Activated naive CD8-positive, alpha-beta T cell treated with anti-CD3 and anti-CD28 coated beads, Interleukin-2, amount 10 ng/mL, durations not matched to agents 7 days and 5 days (primary cell): ENCODE measurements around the gene TSC22D3. TPM values are rescaled to one million over a fixed set of nuclear protein-coding genes. Genes with fewer than 3 reads are reported as not detected.
"Not testable (repeated sequence)": the region's sequence is repeated elsewhere in the genome, so short reads cannot be mapped to it uniquely, and the experiment has no call there.

Source experiments
- ATAC-seq: fragments of 150-1000 bp; cut with Tn5 transposase; one replicate; pipeline ENCODE4 v1.10.0; 2021; ENCODE audit warnings: low read depth, moderate library complexity
- POLR2A ChIA-PET: fragments of 350-600 bp; sonication (Branson Sonifier 250); formaldehyde crosslinking; loops from one replicate; lab custom pipeline; 2021; ENCODE audit warnings: antibody characterized with exemption; lab: Charles Lee
- DNase-seq: peaks from one replicate; pipeline ENCODE4 v3.0.0; 2021
- H3K27ac Mint-ChIP-seq: one replicate; pipeline ENCODE4 v1.8.0; 2022; ENCODE audit warnings: mild to moderate bottlenecking, mixed read lengths
- H3K27me3 Mint-ChIP-seq: one replicate; pipeline ENCODE4 v1.8.0; 2022; ENCODE audit warnings: mild to moderate bottlenecking, moderate library complexity, mixed read lengths
- H3K36me3 Mint-ChIP-seq: one replicate; pipeline ENCODE4 v1.8.0; 2021; ENCODE audit warnings: mild to moderate bottlenecking, mixed read lengths
- H3K4me1 Mint-ChIP-seq: one replicate; pipeline ENCODE4 v1.8.0; 2021; ENCODE audit warnings: mixed read lengths
- H3K4me3 Mint-ChIP-seq: one replicate; pipeline ENCODE4 v1.8.0; 2022; ENCODE audit warnings: mild to moderate bottlenecking, moderate library complexity, mixed read lengths
- H3K9me3 Mint-ChIP-seq: one replicate; pipeline ENCODE4 v1.8.0; 2021; ENCODE audit warnings: mixed read lengths
- total RNA-seq, 2 experiments: library from RNA; stranded (reverse); gene quantifications; one replicate each; pipeline ENCODE4 v1.2.3, GENCODE V29; 2021

The TSC22D3 gene
- total RNA-seq, 2 experiments from 2014 or later = 135 to 142 TPM

- Mint-ChIP-seq H3K4me1 (peaks cover 51% of the 10 kb centered on the region), H3K36me3 (peaks cover 4% of the 10 kb centered on the region), H3K4me3 (peak overlapping the region; percentile 91), H3K27me3 (peaks cover 2% of the 10 kb centered on the region), H3K9me3 (no peaks in the 10 kb centered on the region), H3K27ac (peak overlapping the region; percentile 86)
- POLR2A ChIA-PET = interaction anchor here (1.1 to 9.8 kb wide), 3 partner anchors 9 to 66 kb away, joined by 3 to 317 read pairs (median 7); no protein-coding TSS in a partner anchor
- DNase-seq (no peak), ATAC-seq (no peak)
These were observed 99.6 kb downstream of the TSC22D3 start for GRCh38 chrX:107675823-107676555.

- peak overlapping the region; percentile 96 for H3K27ac Mint-ChIP-seq
- POLR2A ChIA-PET = interaction anchor here (2.9 to 9.8 kb wide), 2 partner anchors 38 to 101 kb away, joined by 31 to 317 read pairs; partner anchors contain the start of genes NCBP2L and TSC22D3
- peaks cover 48% of the 10 kb centered on the region for H3K4me1 Mint-ChIP-seq
- peak overlapping the region; percentile 91 for H3K4me3 Mint-ChIP-seq
- H3K9me3 Mint-ChIP-seq = no peaks in the 10 kb centered on the region
- peaks cover 4% of the 10 kb centered on the region for H3K36me3 Mint-ChIP-seq
- ATAC-seq (no peak), DNase-seq (no peak)
- H3K27me3 Mint-ChIP-seq = no peaks in the 10 kb centered on the region
These were observed 100.3 kb downstream of the TSC22D3 start for GRCh38 chrX:107675365-107675654.

- no peaks in the 10 kb centered on the region for H3K9me3 Mint-ChIP-seq
- DNase-seq (no peak), ATAC-seq (peak; percentile 7)
- peaks cover 4% of the 10 kb centered on the region for H3K36me3 Mint-ChIP-seq
- POLR2A ChIA-PET = interaction anchor here (1.6 to 9.8 kb wide), 5 partner anchors 10 to 102 kb away, joined by 4 to 317 read pairs (median 16); partner anchors contain the start of genes NCBP2L and TSC22D3
- H3K27ac Mint-ChIP-seq = peak overlapping the region; percentile 96
- H3K4me1 Mint-ChIP-seq = peaks cover 47% of the 10 kb centered on the region
- H3K4me3 Mint-ChIP-seq = peak overlapping the region; percentile 91
- H3K27me3 Mint-ChIP-seq = no peaks in the 10 kb centered on the region
These were observed 100.9 kb downstream of the TSC22D3 start for GRCh38 chrX:107674480-107675364.

GRCh38 chrX:107673933-107674479 lies 101.6 kb downstream of the TSC22D3 start:
- no peaks in the 10 kb centered on the region for H3K9me3 Mint-ChIP-seq
- ATAC-seq = peak; percentile 69
- peak overlapping the region; percentile 96 for H3K27ac Mint-ChIP-seq
- peaks cover 44% of the 10 kb centered on the region for H3K4me1 Mint-ChIP-seq
- no peaks in the 10 kb centered on the region for H3K27me3 Mint-ChIP-seq
- peaks cover 5% of the 10 kb centered on the region for H3K36me3 Mint-ChIP-seq
- peak; percentile 85 for DNase-seq
- POLR2A ChIA-PET = interaction anchor here (0.6 to 9.8 kb wide), 6 partner anchors 11 to 102 kb away, joined by 4 to 317 read pairs (median 12); partner anchors contain the start of genes NCBP2L and TSC22D3
- H3K4me3 Mint-ChIP-seq = peak overlapping the region; percentile 91

- DNase-seq = no peak
- ATAC-seq = peak; percentile 7
- Mint-ChIP-seq H3K27ac (peak overlapping the region; percentile 96), H3K36me3 (peaks cover 5% of the 10 kb centered on the region), H3K4me1 (peaks cover 39% of the 10 kb centered on the region), H3K9me3 (no peaks in the 10 kb centered on the region), H3K4me3 (peak overlapping the region; percentile 74), H3K27me3 (no peaks in the 10 kb centered on the region)
- POLR2A ChIA-PET = interaction anchor here (0.6 to 9.8 kb wide), 9 partner anchors 11 to 328 kb away, joined by 4 to 317 read pairs (median 5); partner anchors contain the start of genes NCBP2L and TSC22D3
These were observed 102.2 kb downstream of the TSC22D3 start for GRCh38 chrX:107673431-107673830.

- POLR2A ChIA-PET = interaction anchor here (0.7 to 9.8 kb wide), 9 partner anchors 13 to 328 kb away, joined by 4 to 317 read pairs (median 5); partner anchors contain the start of genes NCBP2L and TSC22D3
- Mint-ChIP-seq H3K4me1 (peaks cover 34% of the 10 kb centered on the region), H3K36me3 (peaks cover 5% of the 10 kb centered on the region)
These were observed 102.6 kb downstream of the TSC22D3 start for GRCh38 chrX:107672955-107673378.

GRCh38 chrX:107671256-107671655 lies 104.3 kb downstream of the TSC22D3 start:
- POLR2A ChIA-PET, ATAC-seq, H3K27ac Mint-ChIP-seq, H3K4me3 Mint-ChIP-seq, H3K36me3 Mint-ChIP-seq, H3K27me3 Mint-ChIP-seq, H3K9me3 Mint-ChIP-seq, DNase-seq: not testable (repeated sequence)
- H3K4me1 Mint-ChIP-seq = peaks cover 27% of the 10 kb centered on the region

More at GRCh38 chrX:107672955-107673378, 102.6 kb downstream of the TSC22D3 start:
- Mint-ChIP-seq H3K4me3 (peak overlapping the region; percentile 74), H3K27ac (peak overlapping the region; percentile 96), H3K27me3 (no peaks in the 10 kb centered on the region), H3K9me3 (no peaks in the 10 kb centered on the region)
- peak; percentile 66 for DNase-seq
- peak; percentile 44 for ATAC-seq

GRCh38 chrX:107669885-107670628 lies 105.5 kb downstream of the TSC22D3 start:
- DNase-seq (no peak), ATAC-seq (no peak)
- Mint-ChIP-seq H3K4me3 (no peak overlapping the region), H3K27ac (no peak overlapping the region), H3K27me3 (no peaks in the 10 kb centered on the region), H3K4me1 (peaks cover 19% of the 10 kb centered on the region), H3K9me3 (no peaks in the 10 kb centered on the region), H3K36me3 (peaks cover 2% of the 10 kb centered on the region)
- POLR2A ChIA-PET = no interaction called here

- no peak overlapping the region for H3K4me3 Mint-ChIP-seq
- DNase-seq (no peak), ATAC-seq (no peak)
- no peaks in the 10 kb centered on the region for H3K27me3 Mint-ChIP-seq
- POLR2A ChIA-PET = interaction anchor here (0.7 kb wide), 1 partner anchor 43 kb away, joined by 5 read pairs; no protein-coding TSS in a partner anchor
- H3K36me3 Mint-ChIP-seq = peaks cover 1% of the 10 kb centered on the region
- H3K9me3 Mint-ChIP-seq = no peaks in the 10 kb centered on the region
- H3K4me1 Mint-ChIP-seq = peaks cover 13% of the 10 kb centered on the region
- no peak overlapping the region for H3K27ac Mint-ChIP-seq
These were observed 106.3 kb downstream of the TSC22D3 start for GRCh38 chrX:107669261-107669660.

- H3K4me1 Mint-ChIP-seq = peaks cover 11% of the 10 kb centered on the region
- H3K27me3 Mint-ChIP-seq, H3K36me3 Mint-ChIP-seq, H3K9me3 Mint-ChIP-seq, H3K27ac Mint-ChIP-seq, POLR2A ChIA-PET, ATAC-seq, DNase-seq, H3K4me3 Mint-ChIP-seq: not testable (repeated sequence)
These were observed 106.9 kb downstream of the TSC22D3 start for GRCh38 chrX:107668710-107669109.

- peaks cover 2% of the 10 kb centered on the region for H3K4me1 Mint-ChIP-seq
- H3K4me3 Mint-ChIP-seq = no peak overlapping the region
- DNase-seq (no peak), ATAC-seq (no peak)
- H3K27me3 Mint-ChIP-seq = no peaks in the 10 kb centered on the region
- no peaks in the 10 kb centered on the region for H3K9me3 Mint-ChIP-seq
- POLR2A ChIA-PET = no interaction called here
- H3K36me3 Mint-ChIP-seq = peaks cover 1% of the 10 kb centered on the region
- peak overlapping the region; percentile 4 for H3K27ac Mint-ChIP-seq
These were observed 108.2 kb downstream of the TSC22D3 start for GRCh38 chrX:107667426-107667825.

- no peaks in the 10 kb centered on the region for H3K9me3 Mint-ChIP-seq
- no peaks in the 10 kb centered on the region for H3K27me3 Mint-ChIP-seq
- no peak overlapping the region for H3K27ac Mint-ChIP-seq
- DNase-seq = no peak
- POLR2A ChIA-PET = no interaction called here
- H3K36me3 Mint-ChIP-seq = peaks cover 1% of the 10 kb centered on the region
- H3K4me1 Mint-ChIP-seq = peaks cover 2% of the 10 kb centered on the region
- ATAC-seq = no peak
- H3K4me3 Mint-ChIP-seq = no peak overlapping the region
These were observed 108.7 kb downstream of the TSC22D3 start for GRCh38 chrX:107666931-107667330.
